Lower lobe of right lung (tissue), 2 donors: ENCODE measurements around the gene NT5C. TPM values are rescaled to one million over a fixed set of nuclear protein-coding genes. Genes with fewer than 3 reads are reported as not detected.
A peak's percentile ranks its signal among the peaks of the same experiment; 100 is the strongest.

Source experiments
- ATAC-seq, 2 donors: fragments of 200-7000 bp; cut with Tn5 transposase; one replicate each; pipeline ENCODE4 v1.9.1; 2020 to 2022; ENCODE audit warnings: mild to moderate bottlenecking in 2 of 2, moderate library complexity in 2 of 2
- DNase-seq: peaks from one replicate; pipeline ENCODE4 v3.0.0-alpha.2; 2020
- H3K27ac ChIP-seq: fragments of 200-600 bp; one replicate; pipeline ENCODE4 v1.8.0; 2022
- H3K27me3 ChIP-seq: fragments of 200-600 bp; one replicate; pipeline ENCODE4 v1.8.0; 2022; ENCODE audit warnings: low read depth
- H3K36me3 ChIP-seq: fragments of 200-600 bp; one replicate; pipeline ENCODE4 v1.8.0; 2022; ENCODE audit warnings: mild to moderate bottlenecking
- H3K4me1 ChIP-seq: fragments of 200-600 bp; one replicate; pipeline ENCODE4 v1.8.0; 2022
- H3K4me3 ChIP-seq: fragments of 200-600 bp; one replicate; pipeline ENCODE4 v1.8.0; 2022; ENCODE audit warnings: mild to moderate bottlenecking
- H3K9me3 ChIP-seq: fragments of 200-600 bp; one replicate; pipeline ENCODE4 v1.8.0; 2022
- CTCF ChIP-seq: fragments of 200-600 bp; IDR thresholded peaks from one replicate; pipeline ENCODE4 v1.8.0; 2022; ENCODE audit warnings: antibody characterized with exemption, mild to moderate bottlenecking
- intact Hi-C: fragments of 100-400 bp; cut with DNase I; formaldehyde crosslinking; loops from one replicate; pipeline ENCODE4 v1.11.0; 2022
- total RNA-seq: library from RNA; stranded (reverse); fragmentation: NEBNext Ultra II Directional; extraction: Animal tissue kit (Norgen Biotek cat#: 25700); gene quantifications from one replicate; pipeline ENCODE4 v1.2.1, GENCODE V29; 2021
- donor health status: DM: no; HTN: yes; CAD: no; lungs with severe emphysema.

NT5C gene
- total RNA-seq, 1 donor from 2014 or later, result 34.9 TPM

DNA sequence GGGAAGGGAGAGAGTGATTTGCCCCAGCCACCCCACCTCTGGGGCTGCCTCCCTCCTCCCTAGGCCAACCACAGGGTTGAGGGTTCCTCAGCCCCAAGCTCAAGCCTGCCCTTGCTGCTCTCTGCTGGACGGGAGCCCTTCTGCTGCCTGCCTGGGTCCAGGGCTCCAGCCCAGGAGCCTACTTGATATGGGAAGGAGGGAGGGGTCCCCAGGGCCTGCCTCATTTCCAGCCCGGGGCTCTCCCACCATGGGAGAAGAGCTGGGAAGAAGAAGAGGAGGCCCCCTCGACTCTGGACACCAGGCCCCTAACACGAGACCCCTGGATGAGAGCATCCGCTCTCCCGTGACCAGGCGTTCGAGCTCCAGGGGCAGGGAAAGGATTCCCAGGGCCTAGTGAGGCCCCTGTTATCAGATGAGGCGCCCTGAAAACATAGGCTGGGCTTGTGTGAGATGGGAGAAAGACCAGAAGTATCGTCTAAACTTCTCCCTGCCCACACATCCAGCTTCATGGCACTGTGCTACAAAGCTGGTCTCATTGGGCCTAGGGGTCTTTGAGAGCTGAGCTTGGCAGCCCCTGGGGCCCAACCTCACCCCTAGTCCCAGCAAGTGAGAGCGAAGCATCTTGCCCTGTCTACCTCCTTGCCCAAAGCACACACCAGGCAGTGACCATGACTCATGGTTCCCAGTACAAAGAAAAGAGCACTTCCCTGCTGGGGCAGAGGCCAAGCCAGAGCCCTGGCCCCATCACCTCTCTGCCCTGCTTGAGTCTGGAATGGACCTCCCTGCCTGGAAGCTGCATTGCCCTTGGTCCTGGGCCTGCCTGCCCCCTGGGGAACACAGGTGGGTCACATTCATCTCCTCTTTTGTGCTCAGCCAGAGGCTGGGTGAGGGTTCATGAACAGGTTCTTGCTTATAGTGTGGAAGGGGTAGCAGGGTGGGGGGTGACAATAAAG is 42.8 kb downstream of the NT5C start:
- peak; percentile 39 to 64 for ATAC-seq
- H3K4me1 ChIP-seq, result peaks cover 75% of the 10 kb centered on the region
- intact Hi-C loops, result no loop called here

GRCh38 chr17:75087558-75088453 is 43.7 kb downstream of the NT5C start, which contains the start of gene SLC16A5:
Gene SLC16A5 (plus strand): TSS chr17:75087954. CDS start chr17:75093637, 5,683 bp downstream.
- Histone ChIP-seq H3K27ac (peak within 1 kb of the TSS; percentile 96), H3K27me3 (no peaks in the 10 kb centered on the region), H3K9me3 (no peaks in the 10 kb centered on the region), H3K4me3 (peak within 1 kb of the TSS; percentile 74), H3K4me1 (peaks cover 70% of the 10 kb centered on the region), H3K36me3 (no peaks in the 10 kb centered on the region)
- ATAC-seq (peak; percentile 92 to 96), DNase-seq (peak; percentile 97)
- no peak for TF ChIP-seq CTCF
- intact Hi-C loops, result no loop called here

More for the DNA sequence above, 42.8 kb downstream of the NT5C start:
- no peaks in the 10 kb centered on the region for H3K9me3 ChIP-seq
- H3K27me3 ChIP-seq, result no peaks in the 10 kb centered on the region
- TF ChIP-seq CTCF, result no peak
- no peaks in the 10 kb centered on the region for H3K36me3 ChIP-seq
- peak overlapping the region; percentile 96 for H3K27ac ChIP-seq
- DNase-seq, result no peak
- H3K4me3 ChIP-seq, result peak overlapping the region; percentile 74

DNA sequence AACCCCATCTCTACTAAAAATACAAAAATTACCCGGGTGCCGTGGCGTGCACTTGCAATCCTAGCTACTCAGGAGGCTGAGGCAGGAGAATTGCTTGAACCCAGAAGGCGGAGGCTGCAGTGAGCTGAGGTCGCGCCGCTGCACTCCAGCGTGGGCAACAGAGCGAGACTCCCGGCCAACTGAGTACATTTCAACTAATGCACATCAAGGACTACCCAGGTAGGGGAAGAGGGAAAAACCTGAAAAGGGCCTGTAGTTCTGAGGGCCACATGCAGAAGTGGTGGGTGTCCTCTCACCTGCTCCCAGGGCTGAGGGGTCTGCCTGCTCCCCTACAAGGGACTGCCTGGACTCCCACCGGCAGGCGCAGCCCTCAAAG is 44.4 kb downstream of the NT5C start:
- intact Hi-C loops, result no loop called here

DNA sequence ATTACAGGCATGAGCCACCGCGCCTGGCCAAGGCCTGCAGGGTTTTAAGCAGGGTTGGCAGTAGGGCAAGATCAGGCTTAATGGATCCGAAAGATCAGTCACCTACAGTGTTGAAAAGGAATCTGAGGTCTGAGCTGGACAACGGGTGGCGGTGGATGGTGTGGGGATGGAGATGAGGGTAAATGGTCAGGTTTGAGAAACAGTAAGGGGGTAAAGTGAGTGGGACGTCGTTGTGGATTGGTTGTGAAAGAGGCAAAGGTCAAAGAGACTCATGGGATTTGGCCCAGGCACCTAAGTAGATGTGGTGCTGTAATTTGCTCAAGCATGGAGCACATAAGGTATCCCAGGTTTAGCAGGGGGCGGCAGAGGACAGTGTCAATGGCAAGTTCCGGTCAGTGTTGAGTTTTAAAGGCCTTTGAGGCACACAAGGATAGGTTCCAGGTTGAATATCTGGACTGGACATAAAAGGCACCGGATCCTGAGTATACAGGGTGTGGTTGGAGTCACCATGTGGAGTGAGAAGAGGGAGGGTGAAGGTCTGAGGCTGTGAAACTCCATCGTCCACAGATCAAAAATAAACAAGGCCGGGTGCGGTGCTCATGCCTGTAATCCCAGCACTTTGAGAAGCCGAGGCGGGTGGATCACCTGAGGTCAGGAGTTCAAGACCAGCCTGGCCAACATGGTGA is 44.9 kb downstream of the NT5C start:
- TF ChIP-seq CTCF, result no peak
- DNase-seq (no peak), ATAC-seq (no peak)
- H3K4me1 ChIP-seq, result peaks cover 60% of the 10 kb centered on the region
- no peaks in the 10 kb centered on the region for H3K36me3 ChIP-seq
- peak overlapping the region; percentile 96 for H3K27ac ChIP-seq
- no peaks in the 10 kb centered on the region for H3K27me3 ChIP-seq
- H3K9me3 ChIP-seq, result no peaks in the 10 kb centered on the region
- peak overlapping the region; percentile 74 for H3K4me3 ChIP-seq
- intact Hi-C loops, result no loop called here

More for the DNA sequence above, 44.4 kb downstream of the NT5C start:
- TF ChIP-seq CTCF, result no peak
- ATAC-seq (peak in 1 of 2 donors; percentile 0), DNase-seq (no peak)
- H3K4me1 ChIP-seq, result peaks cover 66% of the 10 kb centered on the region
- H3K36me3 ChIP-seq, result no peaks in the 10 kb centered on the region
- no peaks in the 10 kb centered on the region for H3K9me3 ChIP-seq
- H3K27ac ChIP-seq, result peak overlapping the region; percentile 96
- no peaks in the 10 kb centered on the region for H3K27me3 ChIP-seq
- peak overlapping the region; percentile 74 for H3K4me3 ChIP-seq
